ENCODE results near the gene RPP25L. TPM values are rescaled to one million over a fixed set of nuclear protein-coding genes. Genes with fewer than 3 reads are reported as not detected.

The RPP25L gene
- total RNA-seq, 1 experiment from 2014 or later, result 17.2 TPM

DNA sequence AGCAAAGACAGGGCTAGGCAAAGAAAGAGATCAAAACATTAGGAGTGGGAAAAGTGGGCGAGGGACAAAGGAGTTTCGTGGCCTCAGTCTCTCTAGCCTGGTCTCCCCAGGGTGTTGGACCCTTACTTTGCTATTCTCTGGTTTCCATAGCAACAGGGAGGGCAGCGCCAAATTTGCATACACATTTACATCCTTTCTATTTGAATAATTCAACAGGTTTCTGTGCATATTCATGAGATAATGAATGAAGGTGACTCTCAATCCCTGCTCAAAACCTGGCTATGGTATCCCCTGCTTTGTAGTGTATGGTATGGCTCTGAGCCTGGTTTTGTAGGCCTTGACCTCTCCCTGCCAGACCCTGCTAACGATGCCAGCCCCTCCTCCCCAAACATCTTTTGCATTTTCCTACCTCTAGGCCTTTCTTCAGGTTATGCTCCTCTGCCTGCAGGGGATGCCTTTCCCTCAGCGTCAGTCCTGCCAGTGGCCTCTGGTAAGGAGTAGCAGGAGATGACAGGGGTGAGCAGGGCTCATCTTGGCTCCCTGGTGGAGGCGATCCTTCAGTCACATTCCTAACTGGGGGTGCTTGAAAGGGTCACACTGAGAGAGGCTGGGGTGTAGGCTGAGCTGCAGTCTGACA, 9.8 kb downstream of the RPP25L start:
- Histone ChIP-seq H3K27ac (ENCODE audit: insufficient read length, low read depth, low read length) (no peak overlapping the region), H2AK5ac (ENCODE audit: insufficient read length, low read length) (no peak overlapping the region), H3K14ac (ENCODE audit: insufficient read depth, low read length) (no peak overlapping the region), H2AFZ (ENCODE audit: low read length) (no peak overlapping the region), H4K5ac (ENCODE audit: insufficient read length, low read depth, low read length) (no peak overlapping the region), H3K56ac (ENCODE audit: insufficient read length, low read depth, low read length) (no peak overlapping the region), H3K23ac (ENCODE audit: insufficient read length, low read depth, low read length) (no peak overlapping the region), H3K4ac (ENCODE audit: low read depth, low read length) (no peak overlapping the region), H3K79me1 (ENCODE audit: insufficient read depth, low read depth, low read length, poor library complexity, severe bottlenecking) (no peaks in the 10 kb centered on the region), H3K18ac (ENCODE audit: insufficient read length, low read depth, low read length) (no peak overlapping the region), H3T11ph (ENCODE audit: low read length) (no peak overlapping the region), H2BK5ac (ENCODE audit: insufficient read length, low read length) (no peak overlapping the region), H3K79me2 (ENCODE audit: insufficient read depth, low read length) (no peaks in the 10 kb centered on the region), H3K9ac (ENCODE audit: extremely low read depth, insufficient read length, low read length) (no peak overlapping the region), H3K23me2 (ENCODE audit: insufficient read length, low read depth, low read length, poor library complexity, severe bottlenecking) (no peaks in the 10 kb centered on the region), H3K4me2 (ENCODE audit: insufficient read depth, insufficient read length, low read length) (no peak overlapping the region), H2BK20ac (ENCODE audit: low read depth, low read length, poor library complexity, severe bottlenecking) (no peak overlapping the region), H2BK120ac (ENCODE audit: low read depth, low read length, poor library complexity, severe bottlenecking) (no peak overlapping the region), H3K4me1 (ENCODE audit: insufficient read depth, low read length) (no peaks in the 10 kb centered on the region), H4K8ac (replicated peaks; ENCODE audit: insufficient read length, low read depth, low read length) (no peak overlapping the region), H3K27me3 (ENCODE audit: insufficient read depth, low read length) (no peaks in the 10 kb centered on the region), H3K9me3 (ENCODE audit: control insufficient read depth, low read depth, low read length) (no peaks in the 10 kb centered on the region), H2BK12ac (ENCODE audit: insufficient read length, low read depth, low read length) (no peak overlapping the region), H4K91ac (ENCODE audit: insufficient read length, low read depth, low read length) (no peak overlapping the region), H4K20me1 (ENCODE audit: control insufficient read depth, insufficient read depth, insufficient read length) (no peaks in the 10 kb centered on the region), H2BK15ac (ENCODE audit: low read depth, low read length) (no peak overlapping the region)
- DNase-seq, result peak; percentile 55
- Mint-ChIP-seq H3K27me3 (ENCODE audit: low read depth) (peaks cover 22% of the 10 kb centered on the region), H3K36me3 (ENCODE audit: insufficient read depth in 1 of 3, low read depth in 3 of 3) (no peaks in the 10 kb centered on the region), H3K27ac (peak overlapping the region in 2 of 3 experiments; percentile 36 to 46; a peak in 3 of 7 replicates), H3K4me1 (peaks cover 11 to 12% of the 10 kb centered on the region in 2 experiments), H3K9me3 (no peaks in the 10 kb centered on the region; a peak in 1 of 5 replicates), H3K4me3 (peak overlapping the region in 1 of 2 experiments; percentile 0; a peak in 1 of 5 replicates)
- 0 out of 3 replicates have a peak, but pooled peaks have one; percentile 11 for TF ChIP-seq CTCF (conservative IDR thresholded peaks at IDR 0.05)
- WGBS (ENCODE audit: extremely low coverage, insufficient read length, low lambda C conversion rate), result no CpG with 5 or more reads among the region's 6 CpGs
